NCI-H1105 (cell line): ENCODE measurements around the gene TMC5.
"Not testable (repeated sequence)": the region's sequence is repeated elsewhere in the genome, so short reads cannot be mapped to it uniquely, and the experiment has no call there.

ENCODE experiments used
- DNase-seq: peaks from one replicate; lab custom pipeline; 2025; lab: John Stamatoyannopoulos, UW

Gene TMC5

DNA sequence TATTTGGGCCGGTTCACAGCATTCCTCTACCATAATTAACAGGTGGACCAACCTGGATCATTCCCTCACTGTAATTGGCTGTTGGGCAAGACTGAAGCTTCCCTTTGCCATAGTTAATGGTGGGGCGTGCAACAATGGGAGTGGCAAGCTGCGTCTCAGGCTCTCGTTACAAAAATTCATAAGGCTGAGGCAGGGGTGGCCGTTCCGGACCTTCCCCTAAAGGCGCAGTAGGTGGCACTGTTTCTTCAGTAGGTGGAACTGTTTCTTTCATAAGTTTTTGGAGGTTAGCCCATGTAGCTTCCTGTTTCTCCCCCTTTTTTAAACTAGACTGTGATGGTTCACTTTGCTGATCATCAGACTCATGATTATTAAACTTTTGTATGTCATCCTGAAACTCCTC is 17.0 kb upstream of the TMC5 start:
- no peak for DNase-seq

GRCh38 chr16:19406891-19407491 is 10.7 kb upstream of the TMC5 start:
- no peak for DNase-seq

- no peak for DNase-seq
Measured at GRCh38 chr16:19410435-19411171, 7.1 kb upstream of the TMC5 start.

DNA sequence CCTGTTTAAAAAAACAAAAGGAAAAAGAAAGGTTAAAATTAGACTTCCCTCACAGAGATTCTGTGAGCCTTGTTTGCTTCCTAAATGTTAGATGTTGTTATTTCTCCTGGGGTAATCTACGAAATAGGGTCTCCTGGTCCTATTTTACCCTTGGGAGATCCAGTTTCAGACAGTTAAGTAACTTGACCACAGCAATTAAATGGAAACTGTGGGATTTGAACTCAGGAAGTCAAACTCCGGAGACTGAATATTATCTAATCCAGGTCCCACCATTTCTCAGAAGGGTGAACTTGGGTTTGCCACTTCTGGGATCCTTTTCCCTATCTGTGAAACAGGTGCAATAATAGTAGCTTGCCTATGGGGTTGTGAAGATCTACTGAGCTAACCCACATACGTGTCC is 6.4 kb upstream of the TMC5 start:
- DNase-seq = no peak

DNA sequence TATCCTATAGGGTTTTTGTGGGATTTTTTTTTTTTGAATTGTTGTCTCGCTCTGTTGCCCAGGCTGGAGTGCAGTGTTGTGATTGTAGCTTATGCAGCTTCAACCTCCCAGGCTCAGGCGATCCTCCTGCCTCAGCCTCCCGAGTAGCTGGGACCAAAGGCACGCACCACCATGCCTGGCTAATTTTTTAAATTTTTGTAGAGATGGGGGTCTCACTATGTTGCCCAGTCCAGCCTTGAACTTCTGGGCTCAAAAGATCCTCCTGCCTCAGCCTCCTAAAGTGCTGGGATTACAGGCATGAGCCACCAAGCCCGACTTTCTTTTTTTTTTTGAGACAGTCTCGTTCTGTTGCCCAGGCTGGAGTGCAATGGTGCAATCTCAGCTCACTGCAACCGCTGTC is 5.6 kb upstream of the TMC5 start:
- DNase-seq = not testable (repeated sequence)

DNA sequence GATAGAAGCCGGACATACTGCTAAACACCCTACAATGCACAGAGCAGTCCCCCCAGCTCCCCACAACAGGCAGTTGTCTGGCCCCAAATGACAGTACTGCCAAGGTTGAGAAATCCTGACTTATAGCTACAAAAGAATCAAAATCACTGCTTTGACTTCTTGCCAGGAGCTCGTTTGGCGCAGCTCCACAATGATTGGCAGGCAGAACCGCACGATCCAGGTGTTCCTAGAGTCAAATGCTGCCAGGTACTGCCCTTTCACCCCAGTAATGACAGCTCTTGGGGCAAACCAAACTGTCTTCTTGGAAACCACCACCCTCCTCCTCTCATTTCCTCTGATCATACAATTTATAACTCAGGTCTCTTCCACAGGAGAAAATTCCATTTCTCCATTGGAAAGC is 2.2 kb upstream of the TMC5 start:
- no peak for DNase-seq

DNA sequence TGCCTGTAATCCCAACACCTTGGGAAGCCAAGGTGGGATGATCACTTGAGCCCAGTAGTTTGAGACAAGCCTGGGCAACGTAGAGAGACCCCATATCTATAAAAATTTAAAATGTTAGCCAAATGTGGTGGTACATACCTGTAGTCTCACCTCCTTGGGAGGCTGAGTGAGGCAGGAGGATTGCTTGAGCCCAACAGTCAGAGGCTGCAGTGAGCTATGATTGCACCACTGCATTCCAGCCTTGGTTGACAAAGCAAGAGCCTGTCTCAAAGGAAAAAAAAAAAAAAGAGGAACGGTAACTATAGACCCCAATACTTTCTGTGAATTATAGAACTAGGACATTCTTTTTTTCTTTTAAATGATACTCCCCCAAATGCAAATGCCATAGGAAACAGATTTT is 1.8 kb upstream of the TMC5 start:
- no peak for DNase-seq

DNA sequence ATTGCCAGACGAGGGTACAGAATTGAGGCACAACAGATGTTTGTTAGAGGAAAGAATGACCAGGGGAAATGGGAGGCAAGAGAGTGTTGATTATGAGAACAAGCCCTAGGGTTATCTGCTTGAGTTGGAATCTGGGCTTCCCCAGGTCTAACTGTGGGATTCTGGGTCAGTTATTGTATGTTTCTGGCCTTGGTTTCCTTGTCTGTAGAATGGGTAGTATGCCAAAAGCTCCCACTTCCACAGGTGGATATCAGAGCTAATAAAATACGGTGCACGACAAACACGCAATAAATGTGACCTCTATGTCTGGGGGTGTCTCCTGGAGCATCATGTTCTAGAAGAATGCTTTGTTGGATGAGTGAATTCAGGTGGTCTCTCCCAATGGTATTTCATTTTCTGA is 517 bp downstream of the TMC5 start:
- no peak for DNase-seq

- DNase-seq = no peak
Measured at GRCh38 chr16:19419698-19420075, 2.0 kb downstream of the TMC5 start.

DNA sequence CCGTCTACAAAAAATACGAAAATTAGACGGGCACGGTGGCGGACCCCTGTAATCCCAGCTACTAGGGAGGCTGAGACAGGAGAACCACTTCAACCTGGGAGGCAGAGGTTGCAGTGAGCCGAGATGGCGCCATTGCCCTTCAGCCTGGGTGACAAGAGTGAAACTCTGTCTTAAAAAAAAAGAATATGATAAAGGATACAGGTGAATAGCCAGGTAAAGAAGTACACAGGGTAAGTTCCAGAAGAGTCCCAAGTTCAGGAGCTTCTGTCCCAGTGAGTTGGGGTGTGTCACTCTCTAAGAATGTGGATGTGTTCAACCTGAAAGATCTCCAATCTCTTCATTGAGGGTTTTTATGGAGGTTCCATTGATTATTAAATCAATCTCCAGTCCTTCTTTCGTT is 6.8 kb downstream of the TMC5 start:
- no peak for DNase-seq

GRCh38 chr16:19430345-19430744 is 12.7 kb downstream of the TMC5 start:
- DNase-seq = no peak

GRCh38 chr16:19431636-19432340 is 14.1 kb downstream of the TMC5 start:
- no peak for DNase-seq

- no peak for DNase-seq
Measured at GRCh38 chr16:19432429-19432828, 14.7 kb downstream of the TMC5 start.

- no peak for DNase-seq
Measured at GRCh38 chr16:19434584-19434983, 16.9 kb downstream of the TMC5 start.

GRCh38 chr16:19436540-19436939 is 18.9 kb downstream of the TMC5 start:
- no peak for DNase-seq

DNA sequence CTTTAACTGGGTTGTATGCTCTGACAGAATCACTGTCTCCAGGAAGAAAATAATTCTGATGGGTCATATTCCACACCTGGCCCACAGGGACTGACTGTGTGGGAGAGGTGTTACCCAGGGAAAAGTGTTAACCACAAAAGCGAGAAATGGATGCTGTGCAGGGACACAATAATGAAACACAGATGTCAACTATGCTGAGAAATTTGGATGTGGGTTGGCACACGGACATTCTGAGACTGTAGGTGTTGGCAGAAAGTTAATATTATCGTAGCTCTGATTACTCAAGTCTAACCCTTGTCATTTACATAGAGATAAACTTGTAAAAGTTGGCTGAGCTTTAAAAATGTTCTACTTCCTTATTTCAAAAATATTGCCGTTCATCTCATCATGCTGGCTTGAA is 19.6 kb downstream of the TMC5 start:
- DNase-seq = no peak

- no peak for DNase-seq
Measured at GRCh38 chr16:19438739-19439138, 21.1 kb downstream of the TMC5 start.

- no peak for DNase-seq
Measured at GRCh38 chr16:19439483-19439882, 21.8 kb downstream of the TMC5 start.

- no peak for DNase-seq
Measured at GRCh38 chr16:19443659-19444058, 26.0 kb downstream of the TMC5 start.

DNA sequence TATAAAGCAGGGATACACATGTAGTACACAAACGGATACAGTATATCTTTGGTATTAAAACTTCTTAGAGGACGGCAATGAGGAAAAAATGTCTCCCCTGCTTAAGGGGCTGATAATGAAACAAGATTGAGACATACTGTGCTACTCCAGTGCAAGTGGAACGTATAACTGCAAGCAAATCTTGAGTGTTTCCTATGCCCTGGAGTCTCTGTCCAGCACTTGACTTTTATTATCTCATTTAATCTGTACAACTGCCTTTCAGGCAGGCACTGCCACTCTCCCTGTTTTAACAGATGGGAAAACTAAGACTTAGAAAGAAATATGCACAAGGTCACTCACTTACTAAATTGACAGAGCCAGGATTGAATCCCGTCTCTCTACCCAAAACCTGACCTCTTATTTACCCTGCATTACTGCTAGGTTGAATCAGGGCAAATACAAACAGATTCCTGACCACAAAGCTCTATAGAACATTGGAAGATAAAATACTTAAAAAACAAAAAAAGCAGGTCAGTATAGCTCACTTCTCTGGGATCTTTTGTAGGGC is 28.7 kb downstream of the TMC5 start:
- no peak for DNase-seq

- DNase-seq = no peak
Measured at GRCh38 chr16:19446886-19447285, 29.2 kb downstream of the TMC5 start.

DNA sequence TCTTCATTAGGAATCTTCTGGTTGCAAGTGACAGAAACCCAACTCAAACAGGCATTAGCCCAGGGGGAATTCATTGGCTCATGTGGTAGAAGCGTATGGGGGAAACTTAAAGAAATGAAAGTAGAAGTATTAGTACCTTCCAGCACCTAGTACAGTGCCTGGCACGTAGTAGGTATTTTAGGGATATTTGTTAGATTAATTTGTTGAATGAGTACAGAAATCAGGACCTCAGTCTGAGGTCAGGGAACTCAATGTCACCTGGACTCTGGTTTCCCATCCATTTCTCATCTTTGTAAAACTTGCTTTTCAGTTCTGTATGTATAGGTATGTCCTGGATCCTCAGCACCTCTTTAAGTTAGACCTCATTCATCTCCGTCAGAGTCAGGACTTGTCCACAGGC is 32.5 kb downstream of the TMC5 start:
- DNase-seq = no peak

- DNase-seq = no peak
Measured at GRCh38 chr16:19458722-19459379, 41.2 kb downstream of the TMC5 start.
